Panc1 (cell line): ENCODE results near the gene PPP1R12A. TPM values are rescaled to one million over a fixed set of nuclear protein-coding genes. Genes with fewer than 3 reads are reported as not detected.
"Not testable (repeated sequence)": the region's sequence is repeated elsewhere in the genome, so short reads cannot be mapped to it uniquely, and the experiment has no call there.

Source experiments
- ATAC-seq: fragments of 200-7000 bp; cut with Tn5 transposase; 2 replicates; pipeline ENCODE4 v1.9.1; 2020; ENCODE audit warnings: mild to moderate bottlenecking, moderate library complexity
- BruUV-seq: library from RNA; stranded (reverse); fragments of 400-500 nt; replicated peaks from 2 replicates; lab custom pipeline; 2021; lab: Mats Ljungman, UMichigan
- CTCF ChIA-PET: fragments of 300-600 bp; sonication (Branson Sonifier 250); formaldehyde crosslinking; loops from one replicate; lab custom pipeline; 2022; ENCODE audit warnings: antibody characterized with exemption; lab: Charles Lee
- POLR2A ChIA-PET: fragments of 300-600 bp; sonication (Branson Sonifier 250); formaldehyde crosslinking; loops from one replicate; lab custom pipeline; 2022; ENCODE audit warnings: antibody characterized with exemption; lab: Charles Lee
- DNase-seq: peaks from one replicate; pipeline ENCODE4 v3.0.0-alpha.2; 2010; ENCODE audit warnings: low read depth, low spot score
- H3K27ac ChIP-seq: 2 replicates; pipeline ENCODE4 v1.5.1; 2011; ENCODE audit warnings: mild to moderate bottlenecking, low read length, inconsistent platforms
- H3K27me3 ChIP-seq: fragments of 200-500 bp; sonication (Bioruptor generic); 2 replicates; pipeline ENCODE4 v1.6.0; 2014; ENCODE audit warnings: low read length, inconsistent platforms; ENCODE audit not compliant: control insufficient read depth, insufficient read depth
- H3K36me3 ChIP-seq: fragments of 200-500 bp; sonication (Bioruptor generic); 2 replicates; pipeline ENCODE4 v1.5.1; 2014; ENCODE audit warnings: inconsistent platforms, mild to moderate bottlenecking, low read length, moderate library complexity; ENCODE audit not compliant: control insufficient read depth, insufficient read depth
- H3K4me1 ChIP-seq: 2 replicates; pipeline ENCODE4 v1.5.1; 2011; ENCODE audit warnings: inconsistent platforms, mild to moderate bottlenecking, low read length, moderate library complexity; ENCODE audit not compliant: control insufficient read depth, insufficient read depth
- H3K4me3 ChIP-seq, 2 experiments: 2 replicates each; pipeline ENCODE4 v1.5.1; 2011 to 2012; ENCODE audit warnings: low read depth in 2 of 2, low read length in 2 of 2, mild to moderate bottlenecking in 2 of 2, inconsistent platforms in 1 of 2, moderate library complexity in 1 of 2
- H3K9me3 ChIP-seq: fragments of 200-500 bp; sonication (Bioruptor generic); 2 replicates; pipeline ENCODE4 v1.5.1; 2014; ENCODE audit warnings: low read depth, mild to moderate bottlenecking, inconsistent platforms, low read length, moderate library complexity; ENCODE audit not compliant: control insufficient read depth, insufficient read depth
- POLR2AphosphoS5 ChIP-seq: IDR thresholded peaks from 2 replicates; pipeline ENCODE4 v1.6.1; 2012; ENCODE audit warnings: mild to moderate bottlenecking, low read depth, low read length, moderate library complexity
- SIN3A ChIP-seq: IDR thresholded peaks from 2 replicates; pipeline ENCODE4 v1.6.1; 2012; ENCODE audit warnings: low read depth, mild to moderate bottlenecking, low read length, moderate library complexity, borderline replicate concordance; ENCODE audit not compliant: insufficient read depth
- TCF7L2 ChIP-seq: IDR thresholded peaks from 2 replicates; pipeline ENCODE4 v1.6.1; 2011; ENCODE audit warnings: mild to moderate bottlenecking, low read depth, low read length, inconsistent platforms
- in situ Hi-C: cut with HindIII; loops from 2 replicates; pipeline ENCODE4 v1.10.0; 2016; ENCODE audit warnings: low sequenced_read_pairs, low pct_unique_long_range_greater_than_20kb
- intact Hi-C: fragments of 100-400 bp; cut with micrococcal nuclease; formaldehyde crosslinking; loops from one replicate; pipeline ENCODE4 v1.10.0; 2022; ENCODE audit not compliant: unreplicated experiment
- total RNA-seq: library from RNA; stranded (reverse); gene quantifications from one replicate; pipeline ENCODE4 v1.2.1, GENCODE V29; 2021; ENCODE audit not compliant: unreplicated experiment
- TF ChIP-seq, protein P1 (sequence below): fragments of 450-650 bp; IDR thresholded peaks from 2 replicates; pipeline ENCODE4 v1.5.1; 2017; ENCODE audit warnings: mild to moderate bottlenecking
- TF ChIP-seq, protein P2 (sequence below), 2 experiments: IDR thresholded peaks; 2 replicates each; pipeline ENCODE4 v1.6.1; 2011 to 2012; ENCODE audit warnings: low read depth in 2 of 2, control low read depth in 1 of 2, low read length in 1 of 2, mild to moderate bottlenecking in 1 of 2, moderate library complexity in 1 of 2; ENCODE audit not compliant: insufficient read depth in 1 of 2

Gene PPP1R12A
- total RNA-seq, 1 experiment from 2014 or later = 61.6 TPM

DNA sequence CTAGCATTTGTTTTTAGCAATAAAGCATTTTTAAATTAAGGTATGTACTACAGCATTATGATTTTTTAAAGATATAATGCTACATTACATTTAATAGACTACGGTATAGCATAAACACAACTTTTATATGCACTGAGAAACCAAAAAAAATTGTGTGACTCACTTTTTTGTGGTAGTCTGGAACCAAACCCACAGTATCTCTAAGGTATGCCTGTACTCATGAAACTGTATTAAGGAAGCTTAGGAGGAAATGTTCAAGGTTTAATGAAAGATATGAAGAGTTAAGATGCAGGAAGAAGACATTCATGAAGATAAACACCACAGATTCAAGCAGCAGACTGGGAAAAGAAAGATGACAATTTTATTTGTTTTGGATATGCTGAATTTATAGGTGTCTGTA lies 51.7 kb downstream of the PPP1R12A start:
- no peak overlapping the region for H3K27ac ChIP-seq
- no peak overlapping the region for H3K4me3 ChIP-seq
- H3K4me1 ChIP-seq = no peaks in the 10 kb centered on the region
- no TSS peak for BruUV-seq
- ChIA-PET POLR2A (no interaction called here), CTCF (no interaction called here)
- ATAC-seq = no peak
- TF ChIP-seq SIN3A (no peak), TCF7L2 (no peak), POLR2AphosphoS5 (no peak)
- TF ChIP-seq, protein P1, sequence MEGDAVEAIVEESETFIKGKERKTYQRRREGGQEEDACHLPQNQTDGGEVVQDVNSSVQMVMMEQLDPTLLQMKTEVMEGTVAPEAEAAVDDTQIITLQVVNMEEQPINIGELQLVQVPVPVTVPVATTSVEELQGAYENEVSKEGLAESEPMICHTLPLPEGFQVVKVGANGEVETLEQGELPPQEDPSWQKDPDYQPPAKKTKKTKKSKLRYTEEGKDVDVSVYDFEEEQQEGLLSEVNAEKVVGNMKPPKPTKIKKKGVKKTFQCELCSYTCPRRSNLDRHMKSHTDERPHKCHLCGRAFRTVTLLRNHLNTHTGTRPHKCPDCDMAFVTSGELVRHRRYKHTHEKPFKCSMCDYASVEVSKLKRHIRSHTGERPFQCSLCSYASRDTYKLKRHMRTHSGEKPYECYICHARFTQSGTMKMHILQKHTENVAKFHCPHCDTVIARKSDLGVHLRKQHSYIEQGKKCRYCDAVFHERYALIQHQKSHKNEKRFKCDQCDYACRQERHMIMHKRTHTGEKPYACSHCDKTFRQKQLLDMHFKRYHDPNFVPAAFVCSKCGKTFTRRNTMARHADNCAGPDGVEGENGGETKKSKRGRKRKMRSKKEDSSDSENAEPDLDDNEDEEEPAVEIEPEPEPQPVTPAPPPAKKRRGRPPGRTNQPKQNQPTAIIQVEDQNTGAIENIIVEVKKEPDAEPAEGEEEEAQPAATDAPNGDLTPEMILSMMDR = no peak
- TF ChIP-seq, protein P2, sequence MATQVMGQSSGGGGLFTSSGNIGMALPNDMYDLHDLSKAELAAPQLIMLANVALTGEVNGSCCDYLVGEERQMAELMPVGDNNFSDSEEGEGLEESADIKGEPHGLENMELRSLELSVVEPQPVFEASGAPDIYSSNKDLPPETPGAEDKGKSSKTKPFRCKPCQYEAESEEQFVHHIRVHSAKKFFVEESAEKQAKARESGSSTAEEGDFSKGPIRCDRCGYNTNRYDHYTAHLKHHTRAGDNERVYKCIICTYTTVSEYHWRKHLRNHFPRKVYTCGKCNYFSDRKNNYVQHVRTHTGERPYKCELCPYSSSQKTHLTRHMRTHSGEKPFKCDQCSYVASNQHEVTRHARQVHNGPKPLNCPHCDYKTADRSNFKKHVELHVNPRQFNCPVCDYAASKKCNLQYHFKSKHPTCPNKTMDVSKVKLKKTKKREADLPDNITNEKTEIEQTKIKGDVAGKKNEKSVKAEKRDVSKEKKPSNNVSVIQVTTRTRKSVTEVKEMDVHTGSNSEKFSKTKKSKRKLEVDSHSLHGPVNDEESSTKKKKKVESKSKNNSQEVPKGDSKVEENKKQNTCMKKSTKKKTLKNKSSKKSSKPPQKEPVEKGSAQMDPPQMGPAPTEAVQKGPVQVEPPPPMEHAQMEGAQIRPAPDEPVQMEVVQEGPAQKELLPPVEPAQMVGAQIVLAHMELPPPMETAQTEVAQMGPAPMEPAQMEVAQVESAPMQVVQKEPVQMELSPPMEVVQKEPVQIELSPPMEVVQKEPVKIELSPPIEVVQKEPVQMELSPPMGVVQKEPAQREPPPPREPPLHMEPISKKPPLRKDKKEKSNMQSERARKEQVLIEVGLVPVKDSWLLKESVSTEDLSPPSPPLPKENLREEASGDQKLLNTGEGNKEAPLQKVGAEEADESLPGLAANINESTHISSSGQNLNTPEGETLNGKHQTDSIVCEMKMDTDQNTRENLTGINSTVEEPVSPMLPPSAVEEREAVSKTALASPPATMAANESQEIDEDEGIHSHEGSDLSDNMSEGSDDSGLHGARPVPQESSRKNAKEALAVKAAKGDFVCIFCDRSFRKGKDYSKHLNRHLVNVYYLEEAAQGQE (IDR thresholded peaks at IDR 0.05; ENCODE audit: insufficient read depth in 1 of 2, low read depth in 2 of 2, low read length in 1 of 2) = no peak
- no peaks in the 10 kb centered on the region for H3K27me3 ChIP-seq
- DNase-seq = no peak
- no peaks in the 10 kb centered on the region for H3K9me3 ChIP-seq
- intact Hi-C loops (loop anchor here (10.0 kb wide), 1 partner anchor 302 kb away; no protein-coding TSS in a partner anchor), in situ Hi-C loops (no loop called here)
- H3K36me3 ChIP-seq = no peaks in the 10 kb centered on the region

DNA sequence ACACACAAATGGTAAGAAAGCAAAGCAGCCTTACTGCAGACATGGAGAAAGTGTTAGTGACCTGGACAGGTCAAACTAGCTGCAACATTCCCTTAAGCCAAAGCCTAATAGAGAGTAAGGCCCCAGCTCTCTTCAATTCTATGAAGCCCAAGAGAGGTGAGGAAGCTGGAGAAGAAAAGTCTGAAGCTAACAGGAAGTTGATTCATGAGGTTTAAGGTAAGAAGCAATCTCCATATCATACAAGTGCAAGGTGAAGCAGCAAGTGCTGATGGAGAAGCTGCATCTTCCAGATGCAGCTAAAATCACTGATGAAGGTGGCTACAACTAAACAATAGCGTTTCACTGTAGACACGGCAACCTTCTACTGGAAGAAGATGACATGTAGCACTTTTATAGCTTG lies 53.5 kb downstream of the PPP1R12A start:
- H3K9me3 ChIP-seq = no peaks in the 10 kb centered on the region
- ChIA-PET POLR2A (interaction anchor here (0.6 kb wide), 1 partner anchor 13 kb away, joined by 4 read pairs; no protein-coding TSS in a partner anchor), CTCF (no interaction called here)
- in situ Hi-C loops (no loop called here), intact Hi-C loops (loop anchor here (10.0 kb wide), 1 partner anchor 303 kb away; no protein-coding TSS in a partner anchor)
- no TSS peak for BruUV-seq
- TF ChIP-seq SIN3A (no peak), TCF7L2 (no peak), POLR2AphosphoS5 (no peak)
- TF ChIP-seq, protein P1 = no peak
- TF ChIP-seq, protein P2 (IDR thresholded peaks at IDR 0.05; ENCODE audit: insufficient read depth in 1 of 2, low read depth in 2 of 2, low read length in 1 of 2) = no peak
- DNase-seq (no peak), ATAC-seq (no peak)
- H3K27ac ChIP-seq = no peak overlapping the region
- H3K36me3 ChIP-seq = no peaks in the 10 kb centered on the region
- H3K4me3 ChIP-seq = no peak overlapping the region
- H3K4me1 ChIP-seq = no peaks in the 10 kb centered on the region
- H3K27me3 ChIP-seq = no peaks in the 10 kb centered on the region

DNA sequence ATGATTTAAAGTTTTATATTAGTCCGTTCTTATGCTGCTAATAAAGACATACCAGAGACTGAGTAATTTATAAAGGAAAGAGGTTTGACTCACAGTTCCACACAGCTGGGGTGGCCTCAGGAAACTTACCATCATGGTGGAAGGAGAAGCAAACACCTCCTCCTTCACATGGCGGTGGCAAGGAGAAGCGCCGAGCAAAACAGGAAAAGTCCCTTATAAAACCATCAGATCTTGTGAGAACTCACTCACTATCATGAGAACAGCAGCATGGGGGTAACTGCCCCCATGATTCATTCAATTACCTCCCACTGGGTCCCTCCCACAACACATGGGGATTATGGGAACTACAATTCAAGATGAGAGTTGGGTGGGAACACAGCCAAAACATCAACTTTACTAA lies 56.4 kb downstream of the PPP1R12A start:
- POLR2A ChIA-PET, DNase-seq, H3K4me3 ChIP-seq, H3K36me3 ChIP-seq, ATAC-seq, in situ Hi-C loops, H3K27ac ChIP-seq, H3K9me3 ChIP-seq, H3K4me1 ChIP-seq, BruUV-seq, H3K27me3 ChIP-seq: not testable (repeated sequence)
- CTCF ChIA-PET = interaction anchor here (0.6 kb wide), 1 partner anchor 318 kb away, joined by 3 read pairs; no protein-coding TSS in a partner anchor
- intact Hi-C loops = loop anchor here (1.0 kb wide), 1 partner anchor 24 kb away; no protein-coding TSS in a partner anchor
